OCI-LY7 (cell line): ENCODE measurements around the gene MAZ.

Experiments
- CTCF ChIP-seq: fragments of 200-600 bp; sonication (generic); conservative IDR thresholded peaks from 2 replicates; pipeline ENCODE4 v1.5.1; 2014; ENCODE audit warnings: mild to moderate bottlenecking, antibody characterized with exemption, low read length, moderate library complexity, mixed read lengths
- EZH2phosphoT487 ChIP-seq: fragments of 200-600 bp; sonication (generic); IDR thresholded peaks from 2 replicates; pipeline ENCODE4 v1.6.1; 2018; ENCODE audit warnings: low read depth, borderline replicate concordance, mild to moderate bottlenecking, mixed run types, antibody characterized with exemption, low read length, moderate library complexity, mixed read lengths

DNA sequence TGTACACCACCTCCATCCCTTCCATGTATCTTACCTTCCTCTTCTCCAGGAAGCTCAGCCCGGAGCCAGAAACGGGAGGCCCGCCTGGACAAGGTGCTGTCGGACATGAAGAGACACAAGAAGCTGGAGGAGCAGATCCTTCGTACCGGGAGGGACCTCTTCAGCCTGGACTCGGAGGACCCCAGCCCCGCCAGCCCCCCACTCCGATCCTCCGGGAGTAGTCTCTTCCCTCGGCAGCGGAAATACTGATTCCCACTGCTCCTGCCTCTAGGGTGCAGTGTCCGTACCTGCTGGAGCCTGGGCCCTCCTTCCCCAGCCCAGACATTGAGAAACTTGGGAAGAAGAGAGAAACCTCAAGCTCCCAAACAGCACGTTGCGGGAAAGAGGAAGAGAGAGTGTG is 13.2 kb downstream of the MAZ start:
- no peak for TF ChIP-seq CTCF
- no peak for TF ChIP-seq EZH2phosphoT487
